SK-N-DZ (cell line): Measurements from ENCODE around the gene EAPP.
"Not testable (repeated sequence)": the region's sequence is repeated elsewhere in the genome, so short reads cannot be mapped to it uniquely, and the experiment has no call there.

Experiments used
- DNase-seq: peaks from one replicate; pipeline ENCODE4 v3.0.0-alpha.2; 2015; ENCODE audit warnings: low spot score

Gene EAPP

GRCh38 chr14:34538871-34539406, 562 bp downstream of the EAPP start:
- no peak for DNase-seq

GRCh38 chr14:34538096-34538495, 1.4 kb downstream of the EAPP start:
- DNase-seq: not testable (repeated sequence)

DNA sequence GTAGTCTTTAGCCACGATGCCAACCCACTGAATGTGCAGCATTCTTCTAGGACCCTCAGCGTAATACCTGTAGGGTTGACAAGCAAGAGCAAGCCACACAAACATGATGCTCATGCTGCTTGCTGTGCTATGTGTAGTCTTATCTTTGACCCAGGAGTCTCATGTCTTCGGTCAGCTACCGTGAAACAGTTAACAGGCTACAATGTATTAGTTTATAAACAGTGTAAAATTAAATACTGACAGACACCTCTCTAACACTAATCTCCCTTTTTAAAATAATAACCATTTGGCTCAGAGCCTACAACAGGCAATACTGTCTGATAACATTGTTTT, 1.9 kb downstream of the EAPP start:
- no peak for DNase-seq

DNA sequence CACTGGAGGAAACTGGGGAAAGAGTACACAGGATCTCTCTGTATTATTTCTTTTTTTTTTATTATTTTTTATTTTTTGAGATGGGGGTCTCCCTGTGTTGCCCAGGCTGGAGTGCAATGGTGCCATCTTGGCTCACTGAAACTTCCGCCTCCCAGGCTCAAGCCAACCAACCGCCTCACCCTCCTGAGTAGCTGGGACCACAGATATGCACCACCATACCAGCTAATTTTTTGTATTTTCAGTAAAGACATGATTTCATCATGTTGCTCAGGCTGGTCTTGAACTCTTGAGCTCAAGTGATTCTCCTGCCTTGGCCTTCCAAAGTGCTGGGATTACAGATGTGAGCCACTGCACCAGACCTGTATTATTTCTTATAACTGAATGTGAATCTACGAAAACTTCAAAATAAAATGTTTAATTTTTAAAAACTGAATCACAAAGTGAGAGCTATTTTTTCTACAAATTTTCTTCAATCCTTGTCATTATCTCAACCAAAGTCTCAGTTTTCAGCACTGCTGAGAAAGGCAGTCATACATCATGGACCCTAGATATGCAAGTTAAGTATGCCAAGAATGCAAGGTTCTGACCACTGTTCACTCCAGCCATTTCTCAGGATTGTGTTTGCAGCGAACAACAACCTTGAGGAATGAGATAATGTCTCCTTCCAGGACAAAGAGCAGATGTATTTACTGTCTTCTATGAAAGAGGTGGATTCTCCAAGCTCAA, 2.4 kb downstream of the EAPP start:
- DNase-seq: no peak

DNA sequence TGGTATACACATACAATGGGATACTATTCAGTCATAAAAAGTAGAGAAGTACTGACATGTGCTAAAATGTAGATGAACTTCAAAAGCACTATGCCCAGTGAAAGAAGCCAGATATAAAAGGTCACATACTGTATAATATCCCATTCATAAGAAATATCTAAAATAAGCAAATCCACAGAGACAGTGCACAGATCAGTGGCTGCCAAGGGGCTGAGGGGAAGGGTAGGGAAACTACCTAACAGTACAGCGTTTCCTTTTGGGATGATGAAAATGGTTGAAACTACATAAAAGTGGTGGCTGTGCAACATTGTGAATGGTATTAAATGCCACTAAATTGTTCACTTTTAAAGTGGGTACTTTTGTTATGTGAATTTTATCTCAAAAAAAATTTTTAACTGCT, 11.9 kb downstream of the EAPP start:
- DNase-seq: no peak

GRCh38 chr14:34524216-34524615, 15.3 kb downstream of the EAPP start:
- not testable (repeated sequence) for DNase-seq

DNA sequence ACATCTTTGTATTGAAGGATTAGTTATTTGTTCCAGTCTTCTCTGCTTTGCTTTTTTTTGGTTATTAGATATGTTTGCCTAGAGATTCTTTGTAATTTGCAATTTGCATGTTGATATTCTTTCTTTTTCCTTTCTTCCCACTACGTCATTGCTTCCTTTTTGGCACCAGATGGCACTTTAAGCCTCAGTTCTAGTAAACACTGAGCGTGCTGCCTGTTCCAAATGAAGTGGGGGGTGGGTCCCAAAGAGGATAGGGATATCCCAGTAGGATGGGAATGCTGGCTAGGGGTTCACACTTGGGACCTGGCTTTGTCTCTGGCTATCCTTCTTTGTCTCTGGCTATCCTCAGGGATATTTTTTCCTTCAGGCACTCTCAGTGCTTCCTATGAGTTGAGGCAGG, 17.0 kb downstream of the EAPP start:
- DNase-seq: no peak

- DNase-seq: not testable (repeated sequence)
These were observed 18.4 kb downstream of the EAPP start for GRCh38 chr14:34521071-34521470.

DNA sequence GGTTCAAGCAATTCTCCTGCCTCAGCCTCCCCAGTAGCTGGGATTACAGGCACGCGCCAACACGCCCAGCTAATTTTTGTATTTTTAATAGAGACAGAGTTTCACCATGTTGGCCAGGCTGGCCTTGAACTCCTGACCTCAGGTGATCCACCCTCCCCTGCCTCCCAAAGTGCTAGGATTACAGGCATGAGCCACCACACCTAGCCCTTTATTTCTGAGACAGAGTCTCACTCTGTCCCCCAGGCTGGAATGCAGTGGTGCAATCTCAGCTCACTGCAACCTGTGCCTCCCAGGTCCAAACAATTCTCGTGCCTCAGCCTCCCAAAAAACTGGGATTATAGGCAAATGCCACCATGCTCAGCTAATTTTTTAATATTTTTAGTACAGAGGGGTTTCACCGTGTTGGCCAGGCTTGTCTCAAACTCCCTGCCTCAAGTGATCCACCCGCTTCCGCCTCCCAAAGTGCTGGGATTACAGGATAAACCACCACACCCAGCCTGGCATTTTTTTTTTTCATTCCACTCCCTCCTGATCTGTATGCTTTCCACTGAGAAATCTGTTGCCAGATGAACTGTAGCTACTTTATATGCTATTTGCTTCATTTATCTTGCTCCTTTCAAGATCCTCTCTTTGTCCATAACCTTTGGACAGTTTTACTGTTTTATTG, 19.1 kb downstream of the EAPP start:
- DNase-seq: not testable (repeated sequence)

DNA sequence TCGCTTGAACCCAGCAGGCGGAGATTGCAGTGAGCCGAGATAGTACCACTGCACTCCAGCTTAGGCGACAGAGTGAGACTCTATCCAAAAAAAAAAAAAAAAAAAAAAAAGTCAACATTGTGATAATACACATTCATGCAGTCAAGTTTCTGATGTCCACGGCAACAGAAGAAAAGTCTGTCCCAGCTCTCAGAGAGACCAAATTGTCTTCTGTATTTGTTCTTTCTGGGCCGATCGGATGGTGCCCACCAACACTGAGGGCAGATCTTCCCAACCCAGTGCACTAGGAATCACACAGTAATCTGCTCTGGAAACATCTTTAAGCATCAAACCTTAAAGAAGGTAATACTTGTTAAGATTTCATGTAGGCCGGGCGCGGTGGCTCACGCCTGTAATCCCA, 31.6 kb downstream of the EAPP start:
- no peak for DNase-seq

GRCh38 chr14:34507459-34507858, 32.0 kb downstream of the EAPP start:
- no peak for DNase-seq

GRCh38 chr14:34505124-34505491, 34.4 kb downstream of the EAPP start:
- DNase-seq: not testable (repeated sequence)

DNA sequence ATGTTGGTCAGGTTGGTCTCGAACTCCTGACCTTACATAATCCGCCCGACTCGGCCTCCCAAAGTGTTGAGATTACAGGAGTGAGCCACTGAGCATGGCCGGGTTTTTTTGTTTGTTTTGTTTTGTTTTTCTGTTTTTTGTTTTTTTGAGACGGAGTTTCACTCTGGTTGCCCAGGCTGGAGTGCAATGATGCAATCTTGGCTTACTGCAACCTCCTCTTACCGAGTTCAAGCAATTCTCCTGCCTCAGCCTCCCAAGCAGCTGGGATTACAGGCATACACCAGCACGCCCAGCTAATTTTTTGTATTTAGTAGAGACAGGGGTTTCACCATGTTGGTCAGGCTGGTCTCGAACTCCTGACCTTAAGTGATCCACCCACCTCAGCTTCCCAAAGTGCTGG, 35.5 kb downstream of the EAPP start:
- not testable (repeated sequence) for DNase-seq

GRCh38 chr14:34502545-34503225, 36.8 kb downstream of the EAPP start:
- DNase-seq: no peak

- DNase-seq: no peak
These were observed 37.5 kb downstream of the EAPP start for GRCh38 chr14:34502001-34502400.

DNA sequence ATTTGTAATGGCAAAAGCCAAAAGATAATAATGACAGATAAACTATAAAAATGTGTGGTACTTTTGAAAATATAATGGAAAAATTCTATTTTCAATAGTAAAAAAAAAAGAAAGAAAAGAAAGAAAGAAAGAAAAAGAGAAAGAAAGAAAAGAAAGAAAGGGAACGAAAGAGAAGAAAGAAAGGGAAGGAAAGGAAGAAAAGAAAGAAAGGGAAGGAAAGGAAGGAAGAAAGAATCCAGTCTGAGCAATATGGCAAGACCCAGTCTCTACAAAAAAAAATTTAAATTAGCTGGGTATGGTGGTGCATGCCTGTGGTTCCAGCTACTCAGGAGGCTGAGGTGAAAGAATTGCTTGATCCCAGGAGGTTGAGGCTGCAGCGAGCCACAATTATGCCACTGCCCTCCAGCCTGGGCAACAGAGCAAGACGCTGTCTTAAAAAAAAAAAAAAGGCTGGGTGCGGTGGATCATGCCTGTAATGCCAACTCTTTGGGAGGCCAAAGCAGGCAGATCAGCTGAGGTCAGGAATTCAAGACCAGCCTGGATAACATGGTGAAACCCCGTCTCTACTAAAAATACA, 38.4 kb downstream of the EAPP start:
- DNase-seq: no peak

DNA sequence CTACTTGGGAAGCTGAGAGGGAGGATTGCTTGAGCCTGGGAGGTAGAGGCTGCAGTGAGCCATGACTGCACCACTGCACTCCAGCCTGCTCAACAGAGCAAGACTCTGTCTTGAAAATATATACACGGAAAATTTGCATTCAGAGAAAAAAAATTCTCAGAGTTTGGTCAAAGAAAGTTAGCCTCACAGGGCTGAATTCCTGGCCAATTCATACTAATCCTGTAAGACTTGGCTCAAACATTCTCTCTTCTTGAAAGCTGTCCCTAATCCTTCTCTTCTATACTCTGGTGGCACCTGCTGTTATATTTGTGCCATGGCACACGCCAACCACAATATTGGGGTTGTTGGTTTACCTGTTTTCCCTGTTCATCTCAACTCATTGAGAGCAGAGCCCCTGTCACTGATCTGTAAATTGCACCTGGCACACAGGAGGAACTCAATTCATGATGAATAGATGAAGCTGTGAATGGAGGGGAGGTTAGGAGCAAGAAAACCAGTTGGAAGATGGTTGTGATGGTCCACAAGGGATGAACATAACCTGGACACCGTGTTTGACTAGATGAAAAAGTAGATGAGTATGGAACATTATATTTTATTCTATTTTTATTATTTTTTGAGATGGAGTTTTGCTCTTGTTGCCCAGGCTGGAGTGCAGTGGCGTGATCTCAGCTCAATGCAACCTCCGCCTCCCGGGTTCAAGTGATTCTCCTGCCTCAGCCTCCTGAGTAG, 40.7 kb downstream of the EAPP start:
- DNase-seq: peak; percentile 38

DNA sequence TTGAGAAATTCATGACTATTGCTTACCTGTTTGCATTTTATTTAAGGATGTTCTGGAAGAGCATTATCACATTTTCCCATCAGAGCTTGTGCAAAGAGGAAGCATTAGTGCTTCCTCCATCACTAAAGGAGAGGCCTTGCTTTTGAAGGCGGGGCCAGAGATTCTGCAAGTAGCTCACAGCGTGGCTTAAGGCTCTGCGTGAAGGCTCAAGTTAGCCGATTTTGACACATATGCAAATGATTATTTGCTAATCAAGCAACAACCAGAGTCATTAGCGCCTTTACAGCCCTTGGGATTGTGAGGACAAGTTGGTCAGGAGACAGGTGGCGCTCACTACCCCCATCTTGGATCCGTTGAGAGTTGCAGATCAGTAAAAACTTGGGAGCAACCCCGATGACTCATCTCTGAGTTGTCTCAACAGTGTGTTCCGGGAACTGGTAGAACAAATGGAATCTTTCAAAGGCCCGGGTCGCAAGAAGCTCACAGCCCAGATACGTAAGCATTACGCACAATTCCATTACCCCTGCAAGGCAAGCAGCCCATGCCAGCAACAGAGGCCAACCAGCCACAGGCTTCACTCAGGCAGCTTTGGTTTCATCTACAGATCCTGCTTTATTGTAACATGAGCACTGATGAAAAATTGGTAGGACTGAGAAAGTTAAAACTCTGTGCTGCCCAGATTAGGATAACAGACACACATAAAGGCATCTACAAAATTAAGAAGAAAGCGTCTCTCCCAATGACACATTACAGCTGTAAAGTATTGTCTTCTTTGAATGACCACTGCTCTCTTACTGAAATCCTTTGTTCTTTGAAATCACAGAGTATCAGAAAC, 42.6 kb downstream of the EAPP start:
- no peak for DNase-seq

- DNase-seq: no peak
These were observed 43.4 kb downstream of the EAPP start for GRCh38 chr14:34496007-34496678.

GRCh38 chr14:34489324-34489723, 50.2 kb downstream of the EAPP start:
- no peak for DNase-seq
